HepG2 (cell line): ENCODE results near the gene UAP1L1.

Source experiments
- MYC ChIP-seq: sonication (generic); formaldehyde crosslinking; IDR thresholded peaks from 2 replicates; pipeline ENCODE4 v1.9.0; 2021; ENCODE audit warnings: missing genetic modification reagents, borderline replicate concordance
- ZKSCAN8 ChIP-seq: IDR thresholded peaks from 2 replicates; pipeline ENCODE4 v1.6.1; 2016; ENCODE audit warnings: borderline replicate concordance, missing genetic modification reagents, missing compliant biosample characterization
- TF ChIP-seq, protein P1 (sequence below): sonication (generic); formaldehyde crosslinking; IDR thresholded peaks from 2 replicates; pipeline ENCODE4 v1.5.0; 2020; ENCODE audit warnings: mild to moderate bottlenecking, missing genetic modification reagents, moderate library complexity

DNA sequence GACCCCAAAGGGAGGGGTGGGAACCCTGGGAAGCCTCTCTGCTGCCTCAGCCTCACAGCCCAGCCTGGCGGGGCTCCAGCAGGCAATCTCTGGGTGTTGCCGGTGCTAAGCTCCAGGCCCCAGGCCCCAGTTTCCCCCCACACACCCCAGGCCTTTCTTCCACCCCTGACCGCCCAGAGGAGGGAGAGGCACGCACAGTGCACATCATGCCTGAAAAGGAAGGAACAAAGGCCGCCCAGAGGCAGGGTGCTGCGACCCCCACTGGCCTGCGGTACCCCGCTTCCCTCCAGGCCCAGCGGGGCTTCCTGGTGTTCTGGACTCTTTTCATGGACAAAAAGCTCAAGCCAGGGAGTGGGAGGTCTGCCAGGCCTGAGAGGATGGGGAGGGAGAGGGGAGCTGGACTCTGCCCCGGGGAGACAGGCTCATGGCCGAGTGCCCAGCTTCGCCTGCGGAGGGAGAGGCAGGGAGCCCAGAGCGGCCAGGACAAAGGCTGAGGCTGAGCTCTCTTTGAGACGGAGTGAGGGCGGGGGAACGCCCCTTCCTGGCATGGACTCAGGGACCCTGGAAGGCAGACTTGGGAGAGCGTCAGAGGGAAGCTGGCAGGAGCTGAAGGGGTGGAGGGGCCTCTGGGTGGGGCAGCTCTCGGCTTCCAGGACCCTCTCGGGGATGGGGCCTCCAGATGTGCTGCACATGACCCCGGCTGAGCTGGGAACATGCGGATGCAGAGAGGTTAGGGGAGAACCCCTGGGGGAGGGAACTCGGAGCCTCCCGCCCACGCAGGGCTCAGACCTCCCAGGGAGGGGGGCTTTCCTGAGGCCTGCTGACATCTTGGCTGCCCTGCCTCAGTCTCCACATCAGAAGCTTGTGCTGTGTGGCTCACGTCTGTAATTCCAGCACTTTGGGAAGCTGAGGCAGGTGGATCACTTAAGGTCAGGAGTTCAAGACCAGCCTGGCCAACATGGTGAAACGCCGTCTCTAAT is 21.6 kb upstream of the UAP1L1 start:
- TF ChIP-seq ZKSCAN8 (no peak), MYC (CRISPR knock-in tag) (peak; percentile 59)
- TF ChIP-seq, protein P1, sequence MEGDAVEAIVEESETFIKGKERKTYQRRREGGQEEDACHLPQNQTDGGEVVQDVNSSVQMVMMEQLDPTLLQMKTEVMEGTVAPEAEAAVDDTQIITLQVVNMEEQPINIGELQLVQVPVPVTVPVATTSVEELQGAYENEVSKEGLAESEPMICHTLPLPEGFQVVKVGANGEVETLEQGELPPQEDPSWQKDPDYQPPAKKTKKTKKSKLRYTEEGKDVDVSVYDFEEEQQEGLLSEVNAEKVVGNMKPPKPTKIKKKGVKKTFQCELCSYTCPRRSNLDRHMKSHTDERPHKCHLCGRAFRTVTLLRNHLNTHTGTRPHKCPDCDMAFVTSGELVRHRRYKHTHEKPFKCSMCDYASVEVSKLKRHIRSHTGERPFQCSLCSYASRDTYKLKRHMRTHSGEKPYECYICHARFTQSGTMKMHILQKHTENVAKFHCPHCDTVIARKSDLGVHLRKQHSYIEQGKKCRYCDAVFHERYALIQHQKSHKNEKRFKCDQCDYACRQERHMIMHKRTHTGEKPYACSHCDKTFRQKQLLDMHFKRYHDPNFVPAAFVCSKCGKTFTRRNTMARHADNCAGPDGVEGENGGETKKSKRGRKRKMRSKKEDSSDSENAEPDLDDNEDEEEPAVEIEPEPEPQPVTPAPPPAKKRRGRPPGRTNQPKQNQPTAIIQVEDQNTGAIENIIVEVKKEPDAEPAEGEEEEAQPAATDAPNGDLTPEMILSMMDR (CRISPR knock-in tag), result peak; percentile 29
